Naive thymus-derived CD8-positive, alpha-beta T cell (primary cell): ENCODE results near the gene NEUROD6. TPM values are rescaled to one million over a fixed set of nuclear protein-coding genes. Genes with fewer than 3 reads are reported as not detected.

Source experiments
- ATAC-seq, 2 donors: fragments of 150-1000 bp; cut with Tn5 transposase in 1 of 2; sonication (Bioruptor Pico), chemical (Tn5 transposase) in 1 of 2; 1 replicate in 1 of 2; 2 replicates in 1 of 2; pipeline ENCODE4 v1.10.0; 2021; ENCODE audit warnings: mild to moderate bottlenecking in 2 of 2, moderate library complexity in 2 of 2
- POLR2A ChIA-PET: fragments of 350-600 bp; sonication (Branson Sonifier 250); formaldehyde crosslinking; loops from one replicate; lab custom pipeline; 2021; ENCODE audit warnings: antibody characterized with exemption; lab: Charles Lee
- DNase-seq, 10 donors: peaks; one replicate each; pipeline versions ENCODE4 v3.0.0 to v3.0.0-alpha.2; 2020 to 2022
- H3K27ac Mint-ChIP-seq, 10 donors: one replicate each; pipeline ENCODE4 v1.8.0; 2020 to 2022; ENCODE audit warnings: mild to moderate bottlenecking in 10 of 10, mixed read lengths in 10 of 10, moderate library complexity in 4 of 10, inconsistent platforms in 1 of 10
- H3K27me3 Mint-ChIP-seq, 5 donors: one replicate each; pipeline ENCODE4 v1.8.0; 2021 to 2022; ENCODE audit warnings: mixed read lengths in 5 of 5
- H3K36me3 Mint-ChIP-seq, 3 donors: one replicate each; pipeline ENCODE4 v1.8.0; 2020 to 2022; ENCODE audit warnings: mixed read lengths in 3 of 3, mild to moderate bottlenecking in 2 of 3, inconsistent platforms in 1 of 3
- H3K4me1 Mint-ChIP-seq, 4 donors: one replicate each; pipeline ENCODE4 v1.8.0; 2021 to 2022; ENCODE audit warnings: mixed read lengths in 4 of 4
- H3K4me3 Mint-ChIP-seq, 10 donors: one replicate each; pipeline ENCODE4 v1.8.0; 2020 to 2022; ENCODE audit warnings: mild to moderate bottlenecking in 10 of 10, mixed read lengths in 10 of 10, moderate library complexity in 6 of 10, inconsistent platforms in 1 of 10
- H3K9me3 Mint-ChIP-seq, 9 donors: one replicate each; pipeline ENCODE4 v1.8.0; 2020 to 2022; ENCODE audit warnings: mixed read lengths in 9 of 9, mild to moderate bottlenecking in 3 of 9, inconsistent platforms in 1 of 9, moderate library complexity in 1 of 9
- polyA plus RNA-seq, 3 donors: library from polyadenylated mRNA; unstranded; fragments of 300-500 nt; fragmentation: Illumina TruSeq; gene quantifications; one replicate each; pipeline ENCODE4 v1.2.3, GENCODE V29; 2021
- total RNA-seq, 8 experiments: library from RNA in 2 of 8; stranded (reverse) in 2 of 8; gene quantifications; one replicate each; pipeline ENCODE4 v1.2.3 and lab custom pipeline; 2021 to 2026

The NEUROD6 gene
- total and polyA plus RNA-seq, 5 experiments from 2014 or later: not detected

- H3K27ac Mint-ChIP-seq: no peak overlapping the region
- no peak for DNase-seq
- H3K4me1 Mint-ChIP-seq: no peaks in the 10 kb centered on the region
- POLR2A ChIA-PET: no interaction called here
- H3K4me3 Mint-ChIP-seq: no peak overlapping the region
- peaks cover 0 to 4% (median 0%) of the 10 kb centered on the region in 5 donors for H3K27me3 Mint-ChIP-seq
- ATAC-seq: no peak
- H3K36me3 Mint-ChIP-seq: no peaks in the 10 kb centered on the region
- H3K9me3 Mint-ChIP-seq: peaks cover 0 to 15% (median 3%) of the 10 kb centered on the region in 9 donors
Observed at GRCh38 chr7:31323101-31323500, 17.4 kb downstream of the NEUROD6 start.

DNA sequence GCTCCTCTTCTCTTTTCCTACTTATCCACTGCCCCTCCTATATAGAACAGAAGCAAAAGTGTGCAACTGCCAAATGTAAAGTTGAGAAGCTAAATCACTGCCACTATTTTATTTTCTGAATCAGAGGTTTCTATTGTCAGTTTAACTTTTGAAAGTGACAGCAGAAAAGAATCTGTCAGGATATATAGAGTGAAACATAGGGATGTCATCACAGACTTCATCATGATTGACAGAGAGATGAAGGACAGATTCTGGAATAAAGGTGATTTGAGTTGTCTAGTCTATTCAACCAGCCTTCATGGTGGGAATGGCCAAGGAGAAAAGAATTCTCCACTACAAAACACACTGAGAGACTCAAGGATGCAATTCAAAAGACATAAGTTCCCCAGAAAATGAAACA, 19.9 kb downstream of the NEUROD6 start:
- Mint-ChIP-seq H3K36me3 (no peaks in the 10 kb centered on the region), H3K27ac (no peak overlapping the region), H3K4me3 (no peak overlapping the region), H3K4me1 (no peaks in the 10 kb centered on the region), H3K27me3 (peaks cover 0 to 4% (median 0%) of the 10 kb centered on the region in 5 donors), H3K9me3 (peaks cover 0 to 17% (median 3%) of the 10 kb centered on the region in 9 donors)
- ATAC-seq (no peak), DNase-seq (no peak)
- POLR2A ChIA-PET: no interaction called here

- Mint-ChIP-seq H3K9me3 (peaks cover 0 to 8% (median 0%) of the 10 kb centered on the region in 9 donors), H3K36me3 (no peaks in the 10 kb centered on the region), H3K27me3 (peaks cover 0 to 3% (median 0%) of the 10 kb centered on the region in 5 donors), H3K4me3 (no peak overlapping the region), H3K27ac (no peak overlapping the region), H3K4me1 (no peaks in the 10 kb centered on the region)
- ATAC-seq: no peak
- DNase-seq: no peak
- POLR2A ChIA-PET: no interaction called here
Observed at GRCh38 chr7:31318313-31318712, 22.2 kb downstream of the NEUROD6 start.

DNA sequence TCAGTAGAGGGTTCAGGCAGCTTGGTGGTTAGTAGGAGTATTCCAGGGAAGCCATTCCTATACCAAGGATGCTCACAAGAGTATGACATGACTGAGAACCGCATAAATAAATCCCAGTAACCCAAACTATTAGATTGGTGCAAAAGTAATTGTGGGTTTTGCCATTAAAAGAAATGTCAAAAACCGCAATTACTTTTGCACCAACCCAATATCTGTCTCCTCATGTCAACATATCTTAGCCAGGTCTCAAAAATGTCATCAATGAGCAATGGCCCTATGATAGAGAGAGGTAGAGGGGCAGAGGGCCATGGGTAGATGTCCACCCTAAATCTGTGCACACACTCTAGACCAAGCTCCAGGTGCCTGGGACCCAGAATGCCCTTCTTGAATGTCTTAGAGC, 23.6 kb downstream of the NEUROD6 start:
- no peak for DNase-seq
- Mint-ChIP-seq H3K36me3 (no peaks in the 10 kb centered on the region), H3K4me1 (no peaks in the 10 kb centered on the region), H3K27ac (no peak overlapping the region), H3K9me3 (peaks cover 0 to 8% (median 0%) of the 10 kb centered on the region in 9 donors), H3K27me3 (peaks cover 0 to 3% (median 0%) of the 10 kb centered on the region in 5 donors), H3K4me3 (no peak overlapping the region)
- no peak for ATAC-seq
- POLR2A ChIA-PET: no interaction called here

DNA sequence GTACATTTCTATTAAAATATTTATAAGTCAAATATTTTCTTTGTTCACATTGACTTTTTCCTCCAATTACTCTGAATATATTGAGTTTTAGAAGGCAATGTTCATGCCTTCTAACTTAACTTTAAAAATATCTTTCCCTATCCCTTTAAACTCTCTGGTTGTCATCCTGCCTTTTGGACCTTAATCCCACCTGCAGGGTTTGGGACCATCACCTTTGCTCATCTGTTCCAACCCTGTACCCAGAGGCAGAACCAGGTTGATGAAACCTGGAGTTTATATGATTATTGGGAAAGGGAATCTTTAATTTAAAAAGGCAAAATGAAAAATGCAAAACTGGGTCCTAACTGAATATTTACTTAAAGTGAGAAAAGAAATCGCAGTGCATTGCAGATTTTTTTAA, 24.8 kb downstream of the NEUROD6 start:
- Mint-ChIP-seq H3K27me3 (peaks cover 0 to 3% (median 0%) of the 10 kb centered on the region in 5 donors), H3K27ac (no peak overlapping the region), H3K36me3 (no peaks in the 10 kb centered on the region), H3K4me3 (no peak overlapping the region), H3K9me3 (peaks cover 0 to 8% (median 0%) of the 10 kb centered on the region in 9 donors), H3K4me1 (no peaks in the 10 kb centered on the region)
- ATAC-seq: no peak
- DNase-seq: no peak
- POLR2A ChIA-PET: no interaction called here

- ATAC-seq (no peak), DNase-seq (no peak)
- Mint-ChIP-seq H3K4me3 (no peak overlapping the region), H3K4me1 (no peaks in the 10 kb centered on the region), H3K36me3 (no peaks in the 10 kb centered on the region), H3K9me3 (peaks cover 0 to 8% (median 0%) of the 10 kb centered on the region in 9 donors), H3K27ac (no peak overlapping the region), H3K27me3 (no peaks in the 10 kb centered on the region)
- POLR2A ChIA-PET: no interaction called here
Observed at GRCh38 chr7:31314781-31315180, 25.7 kb downstream of the NEUROD6 start.

- H3K27ac Mint-ChIP-seq: no peak overlapping the region
- no peaks in the 10 kb centered on the region for H3K27me3 Mint-ChIP-seq
- no peaks in the 10 kb centered on the region for H3K36me3 Mint-ChIP-seq
- no peak for ATAC-seq
- no peak overlapping the region for H3K4me3 Mint-ChIP-seq
- no peak for DNase-seq
- H3K9me3 Mint-ChIP-seq: peaks cover 0 to 6% (median 0%) of the 10 kb centered on the region in 9 donors
- H3K4me1 Mint-ChIP-seq: no peaks in the 10 kb centered on the region
- POLR2A ChIA-PET: no interaction called here
Observed at GRCh38 chr7:31312889-31313288, 27.6 kb downstream of the NEUROD6 start.

- ATAC-seq: no peak
- POLR2A ChIA-PET: no interaction called here
- H3K4me1 Mint-ChIP-seq: peaks cover 0 to 1% (median 0%) of the 10 kb centered on the region in 4 donors
Observed at GRCh38 chr7:31311552-31311951, 29.0 kb downstream of the NEUROD6 start.

GRCh38 chr7:31310321-31310935, 30.1 kb downstream of the NEUROD6 start:
- H3K36me3 Mint-ChIP-seq: no peaks in the 10 kb centered on the region
- H3K9me3 Mint-ChIP-seq: peaks cover 0 to 8% (median 0%) of the 10 kb centered on the region in 9 donors
- no peak for ATAC-seq
- H3K4me1 Mint-ChIP-seq: peaks cover 0 to 1% (median 0%) of the 10 kb centered on the region in 4 donors
- no peak overlapping the region for H3K4me3 Mint-ChIP-seq
- POLR2A ChIA-PET: no interaction called here
- peaks cover 0 to 5% (median 0%) of the 10 kb centered on the region in 5 donors for H3K27me3 Mint-ChIP-seq
- no peak overlapping the region for H3K27ac Mint-ChIP-seq
- DNase-seq: no peak

More at GRCh38 chr7:31311552-31311951, 29.0 kb downstream of the NEUROD6 start:
- Mint-ChIP-seq H3K9me3 (peaks cover 0 to 2% (median 0%) of the 10 kb centered on the region in 9 donors), H3K36me3 (no peaks in the 10 kb centered on the region), H3K27me3 (peaks cover 0 to 4% (median 0%) of the 10 kb centered on the region in 5 donors), H3K27ac (no peak overlapping the region), H3K4me3 (no peak overlapping the region)
- DNase-seq: no peak

GRCh38 chr7:31309407-31309806, 31.1 kb downstream of the NEUROD6 start:
- peaks cover 0 to 8% (median 0%) of the 10 kb centered on the region in 9 donors for H3K9me3 Mint-ChIP-seq
- H3K36me3 Mint-ChIP-seq: no peaks in the 10 kb centered on the region
- DNase-seq (no peak), ATAC-seq (no peak)
- POLR2A ChIA-PET: no interaction called here
- peaks cover 0 to 7% (median 0%) of the 10 kb centered on the region in 5 donors for H3K27me3 Mint-ChIP-seq
- no peak overlapping the region for H3K27ac Mint-ChIP-seq
- no peak overlapping the region for H3K4me3 Mint-ChIP-seq
- peaks cover 0 to 1% (median 0%) of the 10 kb centered on the region in 4 donors for H3K4me1 Mint-ChIP-seq

DNA sequence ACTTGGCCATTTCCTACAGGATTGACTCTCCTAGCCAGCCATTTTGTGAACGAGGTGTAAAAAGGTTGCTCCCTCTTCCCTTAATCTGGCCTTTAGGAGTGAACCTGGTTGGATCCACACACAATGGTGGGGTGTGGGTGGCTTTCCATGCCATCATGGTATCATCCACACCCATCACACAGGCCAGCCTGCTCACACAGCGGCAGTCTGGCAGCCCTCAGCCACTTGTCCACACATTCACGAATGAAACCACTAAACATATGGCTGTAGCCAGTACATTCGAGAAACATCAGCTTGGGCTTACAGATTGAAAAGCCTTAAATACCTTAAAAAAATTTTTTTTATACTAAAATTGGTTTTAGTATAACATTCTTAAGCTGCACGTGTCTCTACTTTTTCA, 31.9 kb downstream of the NEUROD6 start:
- POLR2A ChIA-PET: no interaction called here

GRCh38 chr7:31307972-31308371, 32.6 kb downstream of the NEUROD6 start:
- H3K9me3 Mint-ChIP-seq: peaks cover 0 to 8% (median 0%) of the 10 kb centered on the region in 9 donors
- H3K27ac Mint-ChIP-seq: no peak overlapping the region
- H3K36me3 Mint-ChIP-seq: no peaks in the 10 kb centered on the region
- no peak overlapping the region for H3K4me3 Mint-ChIP-seq
- no peak for ATAC-seq
- POLR2A ChIA-PET: no interaction called here
- DNase-seq: no peak
- peaks cover 0 to 1% (median 0%) of the 10 kb centered on the region in 4 donors for H3K4me1 Mint-ChIP-seq
- peaks cover 0 to 10% (median 0%) of the 10 kb centered on the region in 5 donors for H3K27me3 Mint-ChIP-seq

More for the DNA sequence above, 31.9 kb downstream of the NEUROD6 start:
- peaks cover 0 to 1% (median 0%) of the 10 kb centered on the region in 4 donors for H3K4me1 Mint-ChIP-seq
- ATAC-seq: no peak
- no peaks in the 10 kb centered on the region for H3K36me3 Mint-ChIP-seq
- no peak overlapping the region for H3K4me3 Mint-ChIP-seq
- peaks cover 0 to 8% (median 0%) of the 10 kb centered on the region in 9 donors for H3K9me3 Mint-ChIP-seq
- H3K27me3 Mint-ChIP-seq: peaks cover 0 to 10% (median 0%) of the 10 kb centered on the region in 5 donors
- DNase-seq: no peak
- H3K27ac Mint-ChIP-seq: no peak overlapping the region

GRCh38 chr7:31305260-31305659, 35.3 kb downstream of the NEUROD6 start:
- Mint-ChIP-seq H3K36me3 (no peaks in the 10 kb centered on the region), H3K27ac (no peak overlapping the region), H3K9me3 (peaks cover 0 to 8% (median 3%) of the 10 kb centered on the region in 9 donors), H3K4me1 (peaks cover 0 to 1% (median 0%) of the 10 kb centered on the region in 4 donors), H3K27me3 (peaks cover 0 to 10% (median 0%) of the 10 kb centered on the region in 5 donors), H3K4me3 (no peak overlapping the region)
- no peak for DNase-seq
- POLR2A ChIA-PET: no interaction called here
- ATAC-seq: no peak
